HFF-Myc (cell line): ENCODE measurements around the gene BTG1.

ENCODE experiments used
- DNase-seq: peaks from one replicate; pipeline ENCODE4 v3.0.0-alpha.2; 2011; ENCODE audit warnings: low read depth; ENCODE audit errors: extremely low read depth
- H3K4me3 ChIP-seq: replicated peaks from 2 replicates; pipeline ENCODE4 v1.5.1; 2011; ENCODE audit warnings: low read depth, mild to moderate bottlenecking, control low read depth, low read length
- TF ChIP-seq, protein P1 (sequence below): IDR thresholded peaks from 2 replicates; pipeline ENCODE4 v1.5.1; 2012; ENCODE audit warnings: mild to moderate bottlenecking, low read depth, low read length, control low read depth; ENCODE audit errors: missing control alignments

BTG1 gene

DNA sequence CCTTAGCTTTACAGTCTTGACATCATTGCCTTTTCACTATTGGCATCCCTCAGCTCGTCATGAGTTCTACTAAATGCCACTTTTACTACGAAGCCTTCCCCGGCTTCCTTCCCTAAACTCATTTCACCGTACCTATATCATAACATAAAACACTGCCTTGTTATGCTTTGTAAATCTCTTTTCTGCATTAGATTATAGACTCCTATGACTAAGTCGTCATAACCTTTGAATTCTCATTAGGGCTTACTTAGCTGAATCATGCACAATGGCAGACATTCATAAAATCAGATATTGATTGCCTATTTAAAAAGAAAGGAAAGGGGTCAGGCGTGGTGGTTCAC, 21.0 kb downstream of the BTG1 start:
- no peak for DNase-seq
- TF ChIP-seq, protein P1, sequence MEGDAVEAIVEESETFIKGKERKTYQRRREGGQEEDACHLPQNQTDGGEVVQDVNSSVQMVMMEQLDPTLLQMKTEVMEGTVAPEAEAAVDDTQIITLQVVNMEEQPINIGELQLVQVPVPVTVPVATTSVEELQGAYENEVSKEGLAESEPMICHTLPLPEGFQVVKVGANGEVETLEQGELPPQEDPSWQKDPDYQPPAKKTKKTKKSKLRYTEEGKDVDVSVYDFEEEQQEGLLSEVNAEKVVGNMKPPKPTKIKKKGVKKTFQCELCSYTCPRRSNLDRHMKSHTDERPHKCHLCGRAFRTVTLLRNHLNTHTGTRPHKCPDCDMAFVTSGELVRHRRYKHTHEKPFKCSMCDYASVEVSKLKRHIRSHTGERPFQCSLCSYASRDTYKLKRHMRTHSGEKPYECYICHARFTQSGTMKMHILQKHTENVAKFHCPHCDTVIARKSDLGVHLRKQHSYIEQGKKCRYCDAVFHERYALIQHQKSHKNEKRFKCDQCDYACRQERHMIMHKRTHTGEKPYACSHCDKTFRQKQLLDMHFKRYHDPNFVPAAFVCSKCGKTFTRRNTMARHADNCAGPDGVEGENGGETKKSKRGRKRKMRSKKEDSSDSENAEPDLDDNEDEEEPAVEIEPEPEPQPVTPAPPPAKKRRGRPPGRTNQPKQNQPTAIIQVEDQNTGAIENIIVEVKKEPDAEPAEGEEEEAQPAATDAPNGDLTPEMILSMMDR = no peak
- no peak overlapping the region for H3K4me3 ChIP-seq

DNA sequence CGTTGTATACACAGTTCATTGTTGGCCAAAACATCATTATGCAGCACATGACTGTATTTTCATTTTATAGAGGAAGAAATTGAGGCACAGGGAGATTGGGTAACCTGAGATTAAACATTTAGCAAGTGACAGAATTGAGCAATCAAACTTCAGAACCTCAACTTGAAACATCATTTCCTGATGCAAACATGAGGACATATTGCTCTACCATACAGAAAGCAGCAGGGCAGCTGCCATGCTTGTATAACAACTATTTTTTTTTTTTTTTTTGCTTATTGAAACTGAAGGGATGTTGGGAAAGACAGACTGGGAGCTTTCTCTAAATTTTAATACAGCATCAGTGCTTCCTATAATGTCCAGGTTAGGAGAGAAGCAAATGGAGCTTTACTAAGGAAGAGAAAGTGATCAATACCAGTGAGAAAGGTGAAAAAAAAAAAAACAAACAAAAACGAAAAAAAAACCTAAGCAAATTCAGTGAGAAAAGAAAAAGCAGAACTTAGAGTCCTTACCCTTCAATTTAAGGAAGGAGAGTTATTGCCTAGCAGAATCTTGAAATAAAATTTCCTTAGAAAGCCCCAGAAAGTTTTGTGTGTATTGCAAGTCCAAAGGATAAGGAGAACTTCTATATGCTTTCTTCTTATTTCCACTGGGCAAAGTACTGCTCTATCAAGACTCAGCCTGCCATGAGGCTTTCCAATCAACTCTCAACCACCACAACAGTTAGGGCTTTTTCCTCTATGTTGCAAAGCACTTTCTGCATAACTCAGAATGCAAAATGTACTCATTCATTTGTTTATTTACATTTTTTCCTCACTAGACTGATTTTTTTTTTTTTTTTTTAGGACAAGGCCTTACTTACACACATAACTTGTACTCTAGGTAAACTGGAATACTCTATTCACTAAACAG, 21.6 kb downstream of the BTG1 start:
- no peak overlapping the region for H3K4me3 ChIP-seq
- TF ChIP-seq, protein P1 = no peak
- DNase-seq = no peak

DNA sequence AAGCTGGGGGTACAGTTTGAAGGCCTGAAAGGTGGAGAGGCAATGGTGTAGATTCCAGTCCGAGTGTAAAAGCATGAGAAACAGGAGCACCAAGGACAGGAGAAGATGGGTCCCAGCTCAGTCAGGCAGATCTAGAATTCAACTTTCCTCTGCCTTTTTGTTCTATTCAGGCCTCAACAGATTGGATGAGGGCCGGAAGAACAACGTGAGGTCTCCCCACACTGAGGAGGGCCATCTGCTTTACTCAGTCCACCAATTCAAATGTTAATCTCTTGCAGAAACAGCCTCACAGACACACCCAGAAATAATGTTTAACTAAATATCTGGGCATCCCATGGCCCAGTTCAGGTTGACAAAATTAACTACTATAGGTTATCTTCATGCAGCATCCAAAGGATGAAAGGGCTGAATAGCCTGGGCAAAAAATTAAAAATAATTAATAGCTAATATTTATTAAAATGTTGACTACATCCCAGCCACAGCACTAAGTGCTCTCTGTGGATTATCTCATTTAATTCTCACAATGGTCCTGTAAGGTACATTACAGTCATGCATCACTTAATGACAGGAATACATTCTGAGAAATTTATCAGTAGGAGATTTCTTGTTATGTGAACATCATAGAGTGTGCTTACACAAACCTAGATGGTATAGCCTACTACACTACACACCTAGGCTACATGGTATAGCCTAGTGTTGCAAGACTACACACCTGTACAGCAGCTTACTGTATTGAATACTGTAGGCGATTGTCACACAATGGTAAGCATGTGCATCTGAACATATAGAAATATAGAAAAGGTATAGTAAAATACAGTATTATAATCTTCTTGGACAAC, 22.5 kb downstream of the BTG1 start:
- TF ChIP-seq, protein P1 = no peak
- no peak for DNase-seq
- H3K4me3 ChIP-seq = no peak overlapping the region

DNA sequence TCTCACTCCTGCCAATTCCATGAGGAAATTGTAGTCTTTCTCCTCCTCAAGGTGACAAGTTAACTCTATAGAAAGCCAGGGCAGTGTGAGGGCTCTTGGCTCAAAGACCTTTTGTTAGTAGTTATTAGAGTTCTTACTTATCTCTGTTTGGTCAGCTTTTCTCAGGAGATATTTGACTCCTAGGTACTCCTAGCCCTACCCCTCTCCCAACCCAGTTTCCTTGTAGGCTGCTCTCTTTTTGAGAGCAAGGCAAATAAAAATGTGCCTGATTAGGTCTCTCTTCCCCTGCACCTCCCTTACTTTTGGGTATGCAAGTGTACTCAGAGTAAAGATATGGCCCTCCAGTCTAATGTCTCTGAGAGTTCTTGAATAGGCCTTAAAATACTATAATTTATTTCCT, 23.8 kb downstream of the BTG1 start:
- DNase-seq = no peak

DNA sequence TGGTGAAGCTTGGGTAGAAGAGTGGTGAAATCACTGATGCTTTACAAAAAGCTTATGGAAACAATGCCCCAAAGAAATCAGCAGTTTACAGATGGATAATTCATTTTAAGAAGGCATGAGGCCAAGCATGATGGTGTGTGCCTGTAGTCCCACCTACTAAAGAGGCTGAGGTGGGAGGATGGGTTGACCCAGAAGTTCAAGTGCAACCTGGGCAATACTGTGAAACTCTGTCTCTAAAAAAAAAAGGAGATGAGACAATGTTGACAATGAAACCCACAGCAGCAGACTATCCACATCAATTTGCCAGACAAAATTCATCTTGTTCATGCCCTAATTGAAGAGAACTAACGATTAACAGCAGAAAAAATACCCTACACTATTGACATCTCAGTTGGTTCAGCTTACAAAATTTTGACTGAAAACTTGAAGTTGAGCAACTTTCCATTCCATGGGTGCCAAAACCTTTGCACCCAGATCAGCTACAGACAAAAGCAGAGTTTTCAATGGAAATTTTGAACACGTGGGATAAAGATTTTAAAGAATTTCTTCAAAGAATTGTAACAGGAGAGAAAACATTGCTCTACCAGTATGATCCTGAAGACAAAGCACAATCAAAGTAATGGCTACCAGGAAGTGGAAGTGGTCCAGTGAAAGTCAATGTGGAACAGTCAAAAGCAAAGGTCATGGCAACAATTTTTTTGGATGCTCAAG, 26.7 kb downstream of the BTG1 start:
- DNase-seq = no peak
- TF ChIP-seq, protein P1 = no peak
- H3K4me3 ChIP-seq = no peak overlapping the region

More for the DNA sequence above, 23.8 kb downstream of the BTG1 start:
- TF ChIP-seq, protein P1 = no peak
- no peak overlapping the region for H3K4me3 ChIP-seq

DNA sequence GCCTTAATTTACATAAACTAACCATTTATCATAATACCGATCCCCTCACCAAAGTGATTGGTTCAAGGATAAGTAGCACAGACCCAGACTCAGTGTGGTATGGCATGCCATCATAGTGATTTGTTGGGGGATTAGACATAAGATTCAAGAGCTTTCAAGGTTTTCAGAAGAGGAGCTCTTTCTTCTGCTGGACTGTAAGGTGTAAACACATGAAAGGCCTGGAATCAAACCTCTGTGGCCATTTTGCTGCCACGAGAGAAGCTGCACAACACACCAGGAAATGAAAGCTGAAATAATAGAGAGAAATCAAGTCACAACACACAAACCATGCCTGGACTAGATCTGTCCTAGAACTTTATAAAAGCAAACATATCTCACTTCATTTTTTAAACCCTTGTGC, 30.8 kb downstream of the BTG1 start:
- H3K4me3 ChIP-seq = no peak overlapping the region
- TF ChIP-seq, protein P1 = no peak
- DNase-seq = no peak
